GM12872 (cell line): ENCODE results near the gene LMF1.

Experiments used
- CTCF ChIP-seq: IDR thresholded peaks from 3 replicates; pipeline ENCODE4 v1.5.1; 2011; ENCODE audit warnings: low read depth, mild to moderate bottlenecking, low read length, moderate library complexity; ENCODE audit not compliant: insufficient read depth

LMF1 gene

GRCh38 chr16:970766-971581 is at the start of gene LMF1:
Gene LMF1, minus strand, starts transcription at chr16:970984. Its CDS starts 4 bp downstream, at chr16:970980.
- TF ChIP-seq CTCF = no peak

GRCh38 chr16:1020091-1020399 is 49.3 kb upstream of the LMF1 start:
- TF ChIP-seq CTCF = no peak

- TF ChIP-seq CTCF = no peak
Observed at GRCh38 chr16:1019231-1020090, 48.7 kb upstream of the LMF1 start.

- TF ChIP-seq CTCF = no peak
Observed at GRCh38 chr16:1018447-1019198, 47.8 kb upstream of the LMF1 start.

- no peak for TF ChIP-seq CTCF
Observed at GRCh38 chr16:1014771-1015495, 44.1 kb upstream of the LMF1 start.

- TF ChIP-seq CTCF = no peak
Observed at GRCh38 chr16:1014221-1014620, 43.4 kb upstream of the LMF1 start.
